Osteoblast (primary cell): ENCODE measurements around the gene MAPKAPK2. TPM values are rescaled to one million over a fixed set of nuclear protein-coding genes. Genes with fewer than 3 reads are reported as not detected.

Experiments
- DNase-seq: peaks from one replicate; pipeline ENCODE4 v3.0.0; 2011; ENCODE audit warnings: low spot score, mixed read lengths; ENCODE audit not compliant: insufficient read length; ENCODE audit errors: missing footprints
- H2AFZ ChIP-seq: 2 replicates; pipeline ENCODE4 v1.6.0; 2011; ENCODE audit warnings: mild to moderate bottlenecking, low read length
- H3K27ac ChIP-seq: 2 replicates; pipeline ENCODE4 v1.5.1; 2011; ENCODE audit warnings: mild to moderate bottlenecking, low read depth, low read length, moderate library complexity
- H3K27me3 ChIP-seq: 2 replicates; pipeline ENCODE4 v1.6.0; 2012; ENCODE audit warnings: mild to moderate bottlenecking, control low read depth, inconsistent platforms, low read length, moderate library complexity; ENCODE audit not compliant: insufficient read depth
- H3K36me3 ChIP-seq: 2 replicates; pipeline ENCODE4 v1.5.1; 2011; ENCODE audit warnings: mild to moderate bottlenecking, low read length, control low read depth, moderate library complexity; ENCODE audit not compliant: insufficient read depth
- H3K4me1 ChIP-seq: 2 replicates; pipeline ENCODE4 v1.5.1; 2011; ENCODE audit warnings: mild to moderate bottlenecking, low read length, control low read depth, moderate library complexity; ENCODE audit not compliant: insufficient read depth
- H3K4me2 ChIP-seq: 2 replicates; pipeline ENCODE4 v1.6.0; 2011; ENCODE audit warnings: mild to moderate bottlenecking, low read length; ENCODE audit not compliant: insufficient read depth
- H3K4me3 ChIP-seq: fragments of 200-600 bp; sonication (generic); 3 replicates; pipeline ENCODE4 v1.5.1; 2012; ENCODE audit warnings: mild to moderate bottlenecking, low read length, inconsistent platforms; ENCODE audit not compliant: insufficient read depth
- H3K79me2 ChIP-seq: 2 replicates; pipeline ENCODE4 v1.6.0; 2012; ENCODE audit warnings: mild to moderate bottlenecking, low read length, control low read depth, inconsistent platforms; ENCODE audit not compliant: insufficient read depth
- H3K9me3 ChIP-seq: 2 replicates; pipeline ENCODE4 v1.5.1; 2011; ENCODE audit warnings: low read depth, low read length, control low read depth
- H4K20me1 ChIP-seq: 2 replicates; pipeline ENCODE4 v1.6.0; 2012; ENCODE audit warnings: mild to moderate bottlenecking, low read length, control low read depth; ENCODE audit not compliant: insufficient read depth
- total RNA-seq: library from RNA; depleted of rRNA; stranded (reverse); fragments of >200 nt; gene quantifications from 2 replicates; pipeline ENCODE4 v1.2.3, GENCODE V29; 2012
- TF ChIP-seq, protein P1 (sequence below): IDR thresholded peaks from 2 replicates; pipeline ENCODE4 v1.5.1; 2011; ENCODE audit warnings: mild to moderate bottlenecking, low read depth, low read length, moderate library complexity; ENCODE audit errors: extremely low read depth

The MAPKAPK2 gene
- total RNA-seq, 1 donor: 38.0 TPM

DNA sequence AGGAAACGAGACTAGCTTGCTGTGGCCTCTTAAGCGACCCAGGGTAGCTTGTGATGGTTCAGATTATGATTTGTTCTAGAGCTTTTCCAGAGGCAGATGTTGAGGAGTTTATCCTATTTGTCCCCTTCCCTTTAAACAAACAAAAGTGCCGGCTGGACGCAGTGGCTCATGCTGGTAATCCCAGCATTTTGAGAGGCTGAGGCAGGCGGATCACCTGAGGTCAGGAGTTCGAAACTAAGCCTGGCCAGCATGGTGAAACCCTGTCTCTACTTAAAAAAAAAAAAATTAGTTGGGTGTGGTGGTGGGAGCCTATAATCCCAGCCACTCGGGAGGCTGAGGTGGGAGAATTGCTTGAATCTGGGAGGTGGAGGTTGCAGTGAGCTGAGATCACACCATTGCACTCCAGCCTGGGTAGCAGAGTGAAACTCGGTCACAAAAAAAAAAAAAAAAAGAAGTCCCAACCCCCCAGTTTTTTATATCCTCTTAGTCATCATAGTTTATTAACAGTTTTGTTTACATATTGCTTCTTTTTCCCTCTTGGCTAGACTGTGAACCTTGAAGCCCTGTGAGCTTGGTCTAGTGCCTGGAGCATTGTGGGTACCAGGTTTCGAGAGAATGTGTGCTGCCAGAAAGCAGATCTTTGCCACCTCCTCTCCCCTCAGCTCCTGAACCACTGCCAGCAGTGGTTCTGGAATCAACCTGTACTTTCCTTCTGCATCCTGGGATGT, 29.8 kb downstream of the MAPKAPK2 start:
- Histone ChIP-seq H3K9me3 (no peaks in the 10 kb centered on the region), H3K4me1 (peaks cover 42% of the 10 kb centered on the region), H3K4me3 (no peak overlapping the region), H3K79me2 (peaks cover 100% of the 10 kb centered on the region), H2AFZ (no peak overlapping the region), H3K36me3 (no peaks in the 10 kb centered on the region), H4K20me1 (peaks cover 68% of the 10 kb centered on the region), H3K27ac (peak overlapping the region; percentile 55), H3K4me2 (no peak overlapping the region), H3K27me3 (no peaks in the 10 kb centered on the region)
- DNase-seq: no peak
- TF ChIP-seq, protein P1, sequence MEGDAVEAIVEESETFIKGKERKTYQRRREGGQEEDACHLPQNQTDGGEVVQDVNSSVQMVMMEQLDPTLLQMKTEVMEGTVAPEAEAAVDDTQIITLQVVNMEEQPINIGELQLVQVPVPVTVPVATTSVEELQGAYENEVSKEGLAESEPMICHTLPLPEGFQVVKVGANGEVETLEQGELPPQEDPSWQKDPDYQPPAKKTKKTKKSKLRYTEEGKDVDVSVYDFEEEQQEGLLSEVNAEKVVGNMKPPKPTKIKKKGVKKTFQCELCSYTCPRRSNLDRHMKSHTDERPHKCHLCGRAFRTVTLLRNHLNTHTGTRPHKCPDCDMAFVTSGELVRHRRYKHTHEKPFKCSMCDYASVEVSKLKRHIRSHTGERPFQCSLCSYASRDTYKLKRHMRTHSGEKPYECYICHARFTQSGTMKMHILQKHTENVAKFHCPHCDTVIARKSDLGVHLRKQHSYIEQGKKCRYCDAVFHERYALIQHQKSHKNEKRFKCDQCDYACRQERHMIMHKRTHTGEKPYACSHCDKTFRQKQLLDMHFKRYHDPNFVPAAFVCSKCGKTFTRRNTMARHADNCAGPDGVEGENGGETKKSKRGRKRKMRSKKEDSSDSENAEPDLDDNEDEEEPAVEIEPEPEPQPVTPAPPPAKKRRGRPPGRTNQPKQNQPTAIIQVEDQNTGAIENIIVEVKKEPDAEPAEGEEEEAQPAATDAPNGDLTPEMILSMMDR: no peak

DNA sequence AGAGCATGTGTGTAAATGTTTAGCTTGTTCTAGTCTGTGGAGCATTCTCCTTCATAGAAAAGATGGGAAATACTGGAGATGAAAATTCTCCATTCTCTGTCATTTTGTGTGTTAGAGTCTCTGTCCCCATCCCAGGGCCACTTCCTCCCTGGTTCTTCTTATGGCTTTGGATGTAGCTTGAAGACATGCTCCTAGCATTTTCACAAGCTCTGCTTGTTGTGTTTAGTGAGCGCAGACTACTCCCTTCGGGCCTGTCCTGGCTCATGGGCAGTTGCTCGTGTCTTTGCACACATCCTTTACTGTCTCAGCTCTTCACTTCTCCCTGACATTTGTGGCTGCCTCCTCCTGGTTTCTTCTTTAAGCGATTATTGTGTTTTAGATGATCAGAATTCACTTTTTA, 30.4 kb downstream of the MAPKAPK2 start:
- H3K27ac ChIP-seq: peak overlapping the region; percentile 55
- H3K79me2 ChIP-seq: peaks cover 100% of the 10 kb centered on the region
- H3K9me3 ChIP-seq: no peaks in the 10 kb centered on the region
- TF ChIP-seq, protein P1: no peak
- H3K4me2 ChIP-seq: no peak overlapping the region
- no peaks in the 10 kb centered on the region for H3K36me3 ChIP-seq
- H3K27me3 ChIP-seq: no peaks in the 10 kb centered on the region
- H3K4me1 ChIP-seq: peaks cover 36% of the 10 kb centered on the region
- H4K20me1 ChIP-seq: peaks cover 68% of the 10 kb centered on the region
- no peak overlapping the region for H2AFZ ChIP-seq
- H3K4me3 ChIP-seq: no peak overlapping the region
- DNase-seq: no peak

DNA sequence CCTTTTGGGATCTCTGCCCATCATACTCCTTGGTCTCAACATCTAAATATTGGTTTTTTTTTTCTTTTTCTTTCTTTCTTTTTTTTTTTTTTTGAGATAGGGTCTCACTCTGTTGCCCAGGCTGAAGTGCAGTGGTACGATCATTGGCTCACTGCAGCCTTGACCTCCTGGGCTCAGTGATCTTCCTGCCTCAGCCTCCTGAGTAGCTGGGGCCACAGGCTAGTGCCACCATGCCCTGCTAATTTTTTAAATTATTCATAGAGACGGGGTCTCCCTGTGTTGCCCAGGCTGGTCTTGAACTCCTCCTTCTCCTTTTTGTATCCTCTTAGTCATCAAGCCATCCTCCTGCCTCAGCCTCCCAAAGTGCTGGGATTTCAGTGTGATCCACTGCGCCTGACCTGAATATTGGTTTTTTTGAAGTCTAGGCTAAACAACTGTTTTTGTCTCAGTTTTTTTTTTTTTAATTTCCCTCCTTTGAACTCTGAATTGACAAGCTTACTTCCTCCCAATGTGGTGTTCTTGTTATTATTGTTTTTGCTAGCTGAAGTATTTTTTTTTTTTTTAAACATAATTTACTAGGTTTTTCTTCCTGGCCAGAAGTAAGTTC, 30.9 kb downstream of the MAPKAPK2 start:
- Histone ChIP-seq H3K27ac (peak overlapping the region; percentile 55), H2AFZ (no peak overlapping the region), H3K9me3 (no peaks in the 10 kb centered on the region), H3K4me3 (no peak overlapping the region), H3K36me3 (no peaks in the 10 kb centered on the region), H3K4me1 (peaks cover 31% of the 10 kb centered on the region), H3K4me2 (no peak overlapping the region), H4K20me1 (peaks cover 66% of the 10 kb centered on the region), H3K27me3 (no peaks in the 10 kb centered on the region), H3K79me2 (peaks cover 100% of the 10 kb centered on the region)
- TF ChIP-seq, protein P1: no peak
- no peak for DNase-seq

DNA sequence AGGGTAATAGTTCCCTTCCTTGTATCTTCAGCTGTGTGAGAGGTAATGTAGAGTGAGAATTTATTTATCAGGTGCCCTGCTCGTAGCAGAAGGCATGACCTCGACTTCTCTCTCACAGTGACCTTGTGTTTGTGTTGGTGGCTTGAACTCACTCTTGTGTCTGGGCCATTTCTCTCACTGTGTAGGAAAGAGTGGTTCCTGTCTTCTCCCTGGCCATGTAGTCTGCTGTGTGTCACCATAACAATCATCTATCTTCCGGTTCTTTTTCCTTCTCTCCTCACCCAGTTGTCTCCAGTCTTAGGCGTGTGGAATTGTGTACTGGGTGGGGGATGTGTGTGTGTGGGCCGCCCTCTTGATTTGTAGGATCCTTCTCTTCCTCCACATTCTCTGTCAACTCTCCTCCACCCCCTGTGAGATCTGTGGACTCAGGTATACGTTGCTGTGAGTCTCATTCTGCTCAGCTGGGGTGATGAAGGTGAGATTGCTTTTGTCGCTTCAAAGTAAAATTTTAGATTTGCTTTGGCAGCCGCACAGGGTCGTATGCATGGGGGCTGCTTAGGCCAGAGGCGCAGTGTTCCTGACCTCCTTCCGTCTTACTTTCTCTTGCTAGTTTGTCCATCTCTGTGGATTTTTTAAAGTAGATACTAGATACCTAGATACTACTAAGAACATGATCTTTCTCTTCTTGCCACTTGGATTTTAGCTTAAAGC, 31.6 kb downstream of the MAPKAPK2 start:
- TF ChIP-seq, protein P1: no peak
- H3K27me3 ChIP-seq: no peaks in the 10 kb centered on the region

More for the DNA sequence above, 31.6 kb downstream of the MAPKAPK2 start:
- Histone ChIP-seq H3K9me3 (no peaks in the 10 kb centered on the region), H3K27ac (peak overlapping the region; percentile 41), H3K79me2 (peaks cover 100% of the 10 kb centered on the region), H3K36me3 (no peaks in the 10 kb centered on the region), H3K4me3 (no peak overlapping the region), H2AFZ (no peak overlapping the region), H4K20me1 (peaks cover 70% of the 10 kb centered on the region), H3K4me1 (peaks cover 30% of the 10 kb centered on the region), H3K4me2 (no peak overlapping the region)
- no peak for DNase-seq
